Psoas muscle (tissue), 8 donors: ENCODE measurements around the gene INTS2. TPM values are rescaled to one million over a fixed set of nuclear protein-coding genes. Genes with fewer than 3 reads are reported as not detected.

Experiments
- ATAC-seq, 4 donors: fragments of 200-7000 bp; cut with Tn5 transposase; one replicate each; pipeline ENCODE4 v1.9.1; 2020; ENCODE audit warnings: moderate library complexity in 3 of 4, mild to moderate bottlenecking in 2 of 4
- DNase-seq, 2 donors: peaks; one replicate each; pipeline ENCODE4 v3.0.0-alpha.2; 2020
- H3K27ac ChIP-seq: fragments of 200-600 bp; one replicate; pipeline ENCODE4 v1.8.0; 2022
- H3K27me3 ChIP-seq, 3 donors: fragments of 200-600 bp in 1 of 3; one replicate each; pipeline versions ENCODE4 v1.6.1 to v1.8.0; 2013 to 2022; ENCODE audit warnings: low read length in 2 of 3, mild to moderate bottlenecking in 2 of 3, moderate library complexity in 1 of 3; ENCODE audit not compliant: insufficient read depth in 3 of 3
- H3K36me3 ChIP-seq, 2 donors: fragments of 200-600 bp in 1 of 2; one replicate each; pipeline versions ENCODE4 v1.6.1 to v1.8.0; 2013 to 2022; ENCODE audit warnings: low read depth in 1 of 2, mild to moderate bottlenecking in 1 of 2, moderate library complexity in 1 of 2; ENCODE audit not compliant: insufficient read depth in 1 of 2
- H3K4me1 ChIP-seq: fragments of 200-600 bp; one replicate; pipeline ENCODE4 v1.8.0; 2022
- H3K4me3 ChIP-seq: fragments of 200-600 bp; one replicate; pipeline ENCODE4 v1.8.0; 2022; ENCODE audit warnings: mild to moderate bottlenecking
- H3K9me3 ChIP-seq: fragments of 200-600 bp; one replicate; pipeline ENCODE4 v1.8.0; 2022
- CTCF ChIP-seq: fragments of 200-600 bp; IDR thresholded peaks from one replicate; pipeline ENCODE4 v1.8.0; 2022; ENCODE audit warnings: antibody characterized with exemption
- WGBS, 3 donors: extraction: QIAGEN DNeasy Blood & Tissue Kit; methylation state at CpG; one replicate each; pipeline versions ENCODE4 v1.1.6 to v1.1.7; 2013; 5-methylcytosine and 5-hydroxymethylcytosine counted together
- intact Hi-C, 2 donors: fragments of 100-400 bp; cut with DNase I; formaldehyde crosslinking; loops; one replicate each; pipeline versions ENCODE4 v1.11.0 to v1.14.2; 2022
- polyA plus RNA-seq, 3 donors: library from polyadenylated mRNA; stranded (reverse); fragments of 200-250 nt; gene quantifications; one replicate each; pipeline ENCODE4 v1.2.3, GENCODE V29; 2013
- total RNA-seq, 4 donors: library from RNA; stranded (reverse); fragmentation: NEBNext Ultra II Directional in 2 of 4; extraction: Animal tissue kit (Norgen Biotek cat#: 25700) in 2 of 4; gene quantifications; one replicate each; pipeline versions ENCODE4 v1.2.1 to v1.2.4, GENCODE V29; 2021 to 2023
- donor health status: healthy with polysubstance abuse.
- donor health status: DM: no; HTN: no; CAD: no; lungs with moderate emphysema.
- donor health status: Bipolar disorder and iron deficiency.
- donor health status: healthy.
- donor health status: DM: yes; HTN: yes; CAD: no.
- donor health status: DM: no; HTN: no; CAD: no.
- donor health status: DM: no; HTN: no; CAD: no.
- donor health status: DM: yes; HTN: yes; CAD: no.

Gene INTS2
- total and polyA plus RNA-seq, 7 donors, result 1.3 to 8.0 (median 6.6) TPM

- no peaks in the 10 kb centered on the region for H3K4me1 ChIP-seq
- H3K27me3 ChIP-seq, result no peaks in the 10 kb centered on the region
- H3K36me3 ChIP-seq, result peaks cover 0 to 91% of the 10 kb centered on the region in 2 donors
- no peak overlapping the region for H3K27ac ChIP-seq
- H3K9me3 ChIP-seq, result no peaks in the 10 kb centered on the region
- intact Hi-C loops, result no loop called here
- 94 to 99% (median 96%) methylated on average over 4 of the region's 4 CpGs for WGBS, 3 donors
- no peak overlapping the region for H3K4me3 ChIP-seq
- no peak for DNase-seq
- ATAC-seq, result no peak
- TF ChIP-seq CTCF, result no peak
These were observed 47.1 kb downstream of the INTS2 start for GRCh38 chr17:61880589-61881102.

- peaks cover 0 to 91% of the 10 kb centered on the region in 2 donors for H3K36me3 ChIP-seq
- DNase-seq (no peak), ATAC-seq (no peak)
- H3K4me1 ChIP-seq, result no peaks in the 10 kb centered on the region
- no peaks in the 10 kb centered on the region for H3K27me3 ChIP-seq
- no peak overlapping the region for H3K4me3 ChIP-seq
- 92 to 96% (median 95%) methylated on average over 3 of the region's 3 CpGs for WGBS, 3 donors
- intact Hi-C loops, result no loop called here
- no peaks in the 10 kb centered on the region for H3K9me3 ChIP-seq
- no peak for TF ChIP-seq CTCF
- no peak overlapping the region for H3K27ac ChIP-seq
These were observed 48.7 kb downstream of the INTS2 start for GRCh38 chr17:61878984-61879612.

- H3K27me3 ChIP-seq, result no peaks in the 10 kb centered on the region
- 76 to 81% (median 81%) methylated on average over 2 of the region's 2 CpGs for WGBS, 3 donors
- peaks cover 0 to 91% of the 10 kb centered on the region in 2 donors for H3K36me3 ChIP-seq
- no peak for ATAC-seq
- intact Hi-C loops, result no loop called here
- no peaks in the 10 kb centered on the region for H3K4me1 ChIP-seq
- TF ChIP-seq CTCF, result no peak
- H3K27ac ChIP-seq, result no peak overlapping the region
- no peak overlapping the region for H3K4me3 ChIP-seq
- no peaks in the 10 kb centered on the region for H3K9me3 ChIP-seq
- DNase-seq, result no peak
These were observed 49.3 kb downstream of the INTS2 start for GRCh38 chr17:61878520-61878919.

GRCh38 chr17:61877837-61878236 lies 49.9 kb downstream of the INTS2 start:
- no peak for ATAC-seq
- intact Hi-C loops, result no loop called here
- no peak for DNase-seq
- no peaks in the 10 kb centered on the region for H3K9me3 ChIP-seq
- no peak for TF ChIP-seq CTCF
- H3K27ac ChIP-seq, result no peak overlapping the region
- H3K36me3 ChIP-seq, result peaks cover 0 to 89% of the 10 kb centered on the region in 2 donors
- H3K4me1 ChIP-seq, result no peaks in the 10 kb centered on the region
- H3K4me3 ChIP-seq, result no peak overlapping the region
- no peaks in the 10 kb centered on the region for H3K27me3 ChIP-seq
- WGBS, 3 donors, result 94 to 96% (median 95%) methylated on average over 2 of the region's 2 CpGs

- intact Hi-C loops, result no loop called here
- ATAC-seq, result no peak
- Histone ChIP-seq H3K4me3 (no peak overlapping the region), H3K9me3 (no peaks in the 10 kb centered on the region), H3K4me1 (no peaks in the 10 kb centered on the region), H3K27ac (no peak overlapping the region), H3K27me3 (no peaks in the 10 kb centered on the region), H3K36me3 (peaks cover 0 to 88% of the 10 kb centered on the region in 2 donors)
- WGBS, 3 donors, result 89 to 95% (median 91%) methylated on average over 3 of the region's 3 CpGs
- DNase-seq, result no peak
- no peak for TF ChIP-seq CTCF
These were observed 52.0 kb downstream of the INTS2 start for GRCh38 chr17:61875804-61876203.
